ENCODE results near the gene RABGEF1. TPM values are rescaled to one million over a fixed set of nuclear protein-coding genes. Genes with fewer than 3 reads are reported as not detected.
"Not testable (repeated sequence)": the region's sequence is repeated elsewhere in the genome, so short reads cannot be mapped to it uniquely, and the experiment has no call there.

RABGEF1 gene
- total RNA-seq, 4 donors from 2014 or later, result 31.0 to 35.6 (median 34.5) TPM

DNA sequence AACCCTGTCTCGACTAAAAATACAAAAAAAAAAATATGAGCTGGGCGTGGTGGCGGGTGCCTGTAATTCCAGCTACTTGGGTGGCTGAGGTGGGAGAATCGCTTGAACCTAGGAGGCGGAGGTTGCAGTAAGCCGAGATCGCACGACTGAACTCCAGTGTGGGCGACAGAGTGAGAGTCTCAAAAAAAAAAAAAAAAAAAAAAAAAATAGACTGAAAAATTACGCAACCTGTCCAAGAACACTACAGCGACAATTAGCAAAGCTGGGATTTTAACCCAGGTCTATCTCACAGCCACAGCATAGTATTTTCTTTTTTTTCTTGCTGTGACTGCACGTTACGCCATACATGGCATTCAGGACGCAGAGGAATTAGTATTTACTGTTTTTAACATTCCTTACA lies 1.1 kb upstream of the RABGEF1 start:
- no peak for TF ChIP-seq POLR2A (IDR thresholded peaks at IDR 0.05)
- TF ChIP-seq CTCF (IDR thresholded peaks at IDR 0.05), result no peak
- peaks cover 0 to 31% (median 0%) of the 10 kb centered on the region in 3 donors for H3K36me3 ChIP-seq
- DNase-seq (ENCODE audit: low spot score in 2 of 2), result no peak
- no peaks in the 10 kb centered on the region for H3K27me3 ChIP-seq
- H3K4me1 ChIP-seq, result peaks cover 0 to 42% (median 8%) of the 10 kb centered on the region in 4 donors
- H3K27ac ChIP-seq, result peak overlapping the region; percentile 88 to 98 (median 93)
- peak overlapping the region; percentile 73 to 89 (median 82) for H3K4me3 ChIP-seq
- 83 to 85% methylated on average over 14 of the region's 14 CpGs for WGBS, 2 donors
- peaks cover 0 to 14% (median 3%) of the 10 kb centered on the region in 4 donors for H3K9me3 ChIP-seq

- Histone ChIP-seq H3K4me1 (peaks cover 0 to 42% (median 8%) of the 10 kb centered on the region in 4 donors), H3K27ac (peak overlapping the region; percentile 88 to 98 (median 93)), H3K4me3 (peak overlapping the region; percentile 73 to 89 (median 82)), H3K27me3 (no peaks in the 10 kb centered on the region), H3K9me3 (peaks cover 0 to 14% (median 3%) of the 10 kb centered on the region in 4 donors), H3K36me3 (peaks cover 0 to 28% (median 0%) of the 10 kb centered on the region in 3 donors)
- 15 to 19% methylated on average over 11 to 12 of the region's 12 CpGs for WGBS, 2 donors
- TF ChIP-seq POLR2A (IDR thresholded peaks at IDR 0.05), result no peak
- no peak for TF ChIP-seq EP300 (IDR thresholded peaks at IDR 0.05)
- TF ChIP-seq CTCF (IDR thresholded peaks at IDR 0.05), result no peak
- no peak for DNase-seq (ENCODE audit: low spot score in 2 of 2)
These were observed 606 bp upstream of the RABGEF1 start for GRCh38 chr7:66739953-66740301.

DNA sequence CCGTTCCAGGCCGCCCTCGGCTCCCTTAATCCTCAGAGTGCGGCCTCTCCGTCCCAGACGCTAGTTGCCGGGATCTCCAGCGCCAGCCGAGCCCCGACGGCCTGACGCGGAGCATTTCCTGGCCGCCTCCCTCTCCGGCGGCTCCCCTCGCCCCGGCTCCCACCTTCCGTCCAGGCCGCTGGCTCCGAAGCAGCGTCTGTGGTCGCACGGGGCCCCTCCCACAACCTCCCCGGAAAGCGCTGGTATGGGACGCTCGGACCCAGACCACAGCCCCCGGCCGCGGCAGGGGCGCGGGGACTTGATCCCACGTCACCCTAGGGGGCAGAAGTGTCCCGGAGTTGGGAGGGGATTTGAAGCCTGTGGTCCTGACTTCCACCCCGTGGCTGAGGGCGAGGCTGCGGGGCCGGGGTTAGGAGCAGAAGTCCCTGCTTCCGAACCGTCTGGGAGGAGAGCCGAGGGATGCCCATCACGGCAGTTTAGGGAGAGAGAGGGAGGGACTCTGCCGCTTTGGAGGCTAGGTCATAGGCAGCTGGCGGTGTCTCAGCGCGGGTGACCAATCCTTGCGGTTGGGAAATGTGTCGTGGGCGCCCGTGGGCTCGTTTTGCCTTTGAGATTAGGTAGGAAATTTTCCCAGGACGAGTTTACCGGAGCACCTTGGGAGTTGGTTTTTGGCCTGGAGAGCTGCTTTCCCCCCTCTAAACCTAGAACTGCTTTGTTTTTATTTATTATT lies 612 bp downstream of the RABGEF1 start:
- peaks cover 0 to 15% (median 0%) of the 10 kb centered on the region in 3 donors for H3K36me3 ChIP-seq
- H3K4me1 ChIP-seq, result peaks cover 0 to 42% (median 8%) of the 10 kb centered on the region in 4 donors
- 0 to 2% methylated on average over 36 to 53 of the region's 54 CpGs for WGBS, 2 donors
- peak in 1 of 5 experiments; percentile 7 for TF ChIP-seq CTCF (IDR thresholded peaks at IDR 0.05)
- H3K4me3 ChIP-seq, result peak overlapping the region; percentile 73 to 89 (median 82)
- not testable (repeated sequence) for H3K27me3 ChIP-seq, H3K9me3 ChIP-seq
- H3K27ac ChIP-seq, result peak overlapping the region; percentile 88 to 98 (median 93)
- DNase-seq (ENCODE audit: low spot score in 2 of 2), result peak in 1 of 2 donors; percentile 21

- H3K27me3 ChIP-seq, result no peaks in the 10 kb centered on the region
- H3K9me3 ChIP-seq, result no peaks in the 10 kb centered on the region
- DNase-seq (ENCODE audit: low spot score in 2 of 2), result no peak
- peak overlapping the region; percentile 88 to 98 (median 93) for H3K27ac ChIP-seq
- TF ChIP-seq EP300 (IDR thresholded peaks at IDR 0.05) (no peak), POLR2A (IDR thresholded peaks at IDR 0.05) (no peak), CTCF (IDR thresholded peaks at IDR 0.05) (no peak)
- 46 to 53% methylated on average over 17 of the region's 17 CpGs for WGBS, 2 donors
- H3K36me3 ChIP-seq, result peaks cover 0 to 10% (median 0%) of the 10 kb centered on the region in 3 donors
- H3K4me3 ChIP-seq, result peak overlapping the region; percentile 73 to 89 (median 82)
- H3K4me1 ChIP-seq, result peaks cover 0 to 42% (median 8%) of the 10 kb centered on the region in 4 donors
These were observed 1.1 kb downstream of the RABGEF1 start for GRCh38 chr7:66741710-66742049.

- H3K36me3 ChIP-seq; DNase-seq (ENCODE audit: low spot score in 2 of 2); H3K9me3 ChIP-seq; H3K4me3 ChIP-seq; H3K27me3 ChIP-seq: not testable (repeated sequence)
- Histone ChIP-seq H3K4me1 (peaks cover 0 to 47% (median 8%) of the 10 kb centered on the region in 4 donors), H3K27ac (peak overlapping the region in 1 of 4 donors; percentile 98)
- 58 to 59% methylated on average over 4 of the region's 4 CpGs for WGBS, 2 donors
These were observed 1.8 kb downstream of the RABGEF1 start for GRCh38 chr7:66742298-66742697.
